Stimulated activated CD4-positive, alpha-beta T cell treated with anti-CD3 and anti-CD28 coated beads, TNF-alpha, amount 100 ng/mL, for 48 hours (primary cell): ENCODE data around the gene TSPAN12.
"Not testable (repeated sequence)": the region's sequence is repeated elsewhere in the genome, so short reads cannot be mapped to it uniquely, and the experiment has no call there.

Experiments
- DNase-seq, 3 donors: peaks; one replicate each; pipeline ENCODE4 v3.0.0-alpha.2; 2020; ENCODE audit warnings: low read depth in 3 of 3

The TSPAN12 gene, protein sequence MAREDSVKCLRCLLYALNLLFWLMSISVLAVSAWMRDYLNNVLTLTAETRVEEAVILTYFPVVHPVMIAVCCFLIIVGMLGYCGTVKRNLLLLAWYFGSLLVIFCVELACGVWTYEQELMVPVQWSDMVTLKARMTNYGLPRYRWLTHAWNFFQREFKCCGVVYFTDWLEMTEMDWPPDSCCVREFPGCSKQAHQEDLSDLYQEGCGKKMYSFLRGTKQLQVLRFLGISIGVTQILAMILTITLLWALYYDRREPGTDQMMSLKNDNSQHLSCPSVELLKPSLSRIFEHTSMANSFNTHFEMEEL

DNA sequence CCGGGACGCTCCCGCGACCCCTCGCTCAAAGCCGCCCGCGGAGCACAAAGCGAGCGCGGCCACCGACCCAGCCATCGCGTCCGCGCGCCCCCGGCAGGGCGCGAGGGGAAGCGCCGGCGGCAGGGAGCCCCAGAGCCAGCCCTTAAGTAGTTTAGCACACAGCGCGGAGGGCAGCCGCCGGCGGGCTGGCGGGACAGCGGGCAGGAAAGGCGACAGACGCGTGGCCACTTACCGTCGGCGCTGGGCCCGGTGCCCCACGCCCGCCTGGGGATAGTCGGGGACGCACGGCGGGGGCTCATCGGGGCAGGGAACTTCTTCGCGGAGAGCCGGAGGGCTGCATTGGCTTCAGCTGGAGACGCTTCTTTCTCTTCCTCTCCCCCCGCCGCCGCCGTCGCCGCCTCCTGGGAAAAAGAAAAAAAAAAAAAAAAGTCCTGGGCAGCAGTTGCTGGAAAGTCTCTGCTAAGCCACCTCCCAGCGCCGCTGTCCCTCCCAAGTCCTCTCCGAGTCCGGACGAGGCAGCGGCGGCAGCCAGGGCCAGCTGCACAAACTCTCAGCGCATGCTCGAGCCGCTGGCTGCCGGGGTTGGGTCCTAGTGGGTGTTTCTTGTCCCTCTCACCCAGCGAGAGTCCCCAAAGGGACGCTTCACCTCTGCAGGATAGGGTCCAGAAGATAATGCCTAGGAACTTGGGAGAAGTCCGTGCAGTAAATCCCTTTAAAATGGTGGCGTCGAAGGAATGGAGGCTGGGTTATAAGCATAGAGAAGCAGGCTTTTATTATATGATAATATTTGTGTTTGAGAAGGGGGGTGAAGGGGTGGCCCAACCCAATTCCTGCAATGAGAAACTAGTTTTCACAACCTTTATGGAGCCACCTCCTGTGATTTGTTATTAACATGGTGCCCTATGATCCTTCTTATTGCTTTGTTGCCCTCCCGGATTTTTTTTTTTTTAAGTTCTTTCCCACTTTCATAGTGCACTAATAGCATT lies at the start of gene TSPAN12:
TSS of gene TSPAN12 (minus strand) at position 557 of the 986 bp plus-strand sequence. CDS start 1,381 bp downstream, outside the sequence.
- DNase-seq = peak in 2 of 3 donors; percentile 9 to 38

DNA sequence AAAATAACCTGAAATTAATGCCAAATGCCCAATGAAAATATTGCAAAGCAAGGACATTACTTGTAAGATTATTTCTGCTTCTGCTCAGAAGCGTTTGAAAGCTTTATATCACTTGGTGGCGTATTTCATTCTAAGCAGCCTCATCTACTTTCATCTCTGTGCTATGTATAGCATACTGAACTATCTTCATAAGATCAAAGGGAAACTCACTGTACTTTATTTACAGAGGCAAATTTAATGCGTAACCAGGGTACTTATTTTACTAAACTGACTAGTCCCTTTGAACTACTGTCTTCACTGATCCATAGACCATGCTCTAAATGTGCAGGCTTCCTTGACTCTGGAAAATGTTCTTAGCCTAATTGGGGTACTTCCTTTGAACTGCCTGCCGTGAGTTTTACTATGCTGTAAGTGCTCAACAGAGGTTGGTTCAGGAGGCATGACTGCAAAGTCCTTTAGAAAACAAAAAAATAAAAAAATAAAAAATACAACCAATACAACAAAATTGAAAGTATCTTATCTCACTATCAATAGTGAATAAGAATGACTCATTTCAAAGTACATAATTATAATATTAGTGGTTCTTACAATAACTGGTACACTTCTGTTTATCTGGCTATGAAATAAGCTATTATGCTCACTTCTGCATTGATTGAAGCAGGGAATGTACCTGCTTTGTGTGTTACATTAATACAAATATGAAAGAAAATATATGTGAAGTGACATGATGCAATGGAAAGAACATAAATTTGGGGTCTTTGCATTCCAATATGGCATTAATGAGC lies 41.0 kb upstream of the TSPAN12 start:
- no peak for DNase-seq

DNA sequence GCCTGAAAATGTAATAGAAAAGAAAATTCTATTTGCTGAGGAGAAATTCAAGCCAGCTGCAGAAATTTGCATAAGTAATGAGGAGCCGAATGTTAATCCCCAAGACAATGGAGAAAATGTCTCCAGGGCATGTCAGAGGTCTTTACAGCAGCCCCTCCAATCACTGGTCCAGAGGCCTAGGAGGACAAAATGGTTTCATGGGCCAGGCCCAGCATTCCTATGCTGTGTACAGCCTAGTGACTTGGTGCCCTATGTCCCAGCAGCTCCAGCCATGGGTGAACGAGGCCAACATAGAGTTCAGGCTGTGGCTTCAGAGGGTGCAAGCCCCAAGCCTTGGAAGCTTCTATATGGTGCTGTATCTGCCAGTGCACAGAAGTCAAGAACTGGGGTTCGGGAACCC lies 37.3 kb upstream of the TSPAN12 start:
- not testable (repeated sequence) for DNase-seq

DNA sequence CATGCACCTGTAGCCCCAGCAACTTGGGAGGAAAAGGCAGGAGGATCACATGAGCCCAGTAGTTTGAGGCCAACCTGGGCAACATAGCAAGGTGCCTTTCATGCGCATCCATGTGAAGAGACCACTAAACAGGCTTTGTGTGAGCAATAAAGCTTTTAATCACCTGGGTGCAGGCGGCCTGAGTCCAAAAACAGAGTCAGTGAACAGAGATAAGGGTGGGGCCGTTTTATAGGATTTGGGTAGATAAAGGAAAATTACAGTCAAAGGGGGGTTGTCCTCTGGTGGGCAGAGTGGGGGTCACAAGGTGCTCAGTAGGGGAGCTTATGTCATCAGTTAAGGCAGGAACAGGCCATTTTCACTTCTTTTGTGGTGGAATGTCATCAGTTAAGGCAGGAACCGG lies 27.7 kb upstream of the TSPAN12 start:
- DNase-seq = not testable (repeated sequence)

DNA sequence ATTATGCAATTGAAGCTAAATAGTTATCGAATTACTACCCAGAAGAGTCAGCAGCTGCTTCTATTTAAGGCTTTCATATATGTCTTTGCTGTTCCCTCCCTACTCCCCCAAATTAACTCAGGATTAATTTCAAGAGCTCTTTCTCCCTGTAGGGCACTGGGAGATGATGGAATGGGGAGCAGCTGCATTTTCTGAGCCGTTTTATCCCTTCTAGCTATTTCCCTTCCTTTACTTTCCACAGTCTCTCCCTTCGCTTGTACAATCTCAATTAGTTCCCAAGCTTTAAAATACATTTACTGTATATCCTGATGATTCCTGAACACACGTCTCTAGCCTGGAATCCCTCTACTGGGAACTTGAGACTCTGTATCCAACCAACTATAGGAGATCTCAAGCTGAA lies 19.8 kb upstream of the TSPAN12 start:
- DNase-seq = no peak

DNA sequence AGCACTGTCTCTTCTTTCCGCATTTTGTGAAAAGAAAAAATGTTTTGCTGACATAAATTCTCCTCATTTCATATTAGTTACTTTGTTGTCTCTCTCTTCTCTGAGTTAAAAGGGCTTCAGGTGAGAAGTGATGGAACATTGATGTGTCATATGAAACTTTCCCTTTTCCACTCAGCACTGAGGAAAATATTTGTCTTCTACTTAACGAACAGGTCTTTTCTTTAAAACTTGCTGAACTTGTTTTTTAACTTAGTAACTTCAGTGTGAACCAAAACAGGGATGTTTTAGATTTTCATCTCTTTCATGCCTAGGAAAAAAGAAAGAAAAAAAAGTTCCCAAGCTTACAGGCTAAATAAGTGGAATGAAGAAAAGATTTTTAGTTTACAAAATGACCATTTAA lies 19.0 kb upstream of the TSPAN12 start:
- DNase-seq = no peak

DNA sequence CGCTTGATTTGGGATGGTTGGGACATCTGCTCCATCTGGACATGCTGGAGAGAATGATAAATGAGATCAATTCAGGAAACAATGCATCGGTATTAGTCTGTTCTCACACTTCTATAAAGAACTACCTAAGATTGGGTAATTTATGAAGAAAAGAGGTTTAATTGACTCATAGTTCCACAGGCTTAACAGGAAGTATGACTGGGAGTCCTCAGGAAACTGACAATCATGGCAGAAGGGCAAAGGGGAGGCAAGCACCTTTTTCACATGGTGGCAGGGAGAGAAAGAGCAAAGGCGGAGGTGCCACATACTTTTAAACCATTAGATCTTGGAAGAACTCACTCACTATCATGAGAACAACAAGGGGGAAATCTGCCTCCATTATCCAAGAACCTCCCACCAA lies 16.8 kb upstream of the TSPAN12 start:
- no peak for DNase-seq

DNA sequence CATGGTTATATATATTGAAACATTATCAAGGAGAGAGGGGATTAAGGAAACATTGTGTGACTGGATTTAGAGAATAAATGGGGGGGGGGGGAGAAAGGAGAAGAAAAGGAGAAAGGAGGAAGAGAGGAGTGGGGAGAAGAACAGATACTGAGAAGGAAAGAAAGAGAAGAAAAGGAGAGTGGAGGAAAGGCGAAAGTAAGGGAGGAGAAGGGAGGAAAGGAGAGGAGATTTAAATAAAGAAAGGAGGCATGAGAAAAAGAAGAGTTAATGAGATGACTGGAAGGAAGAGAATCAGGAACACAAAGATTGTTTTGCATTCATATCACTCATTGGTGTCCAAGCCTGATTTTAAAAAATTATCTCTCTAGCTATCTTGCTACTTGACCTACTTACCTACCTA lies 16.1 kb upstream of the TSPAN12 start:
- DNase-seq = no peak

DNA sequence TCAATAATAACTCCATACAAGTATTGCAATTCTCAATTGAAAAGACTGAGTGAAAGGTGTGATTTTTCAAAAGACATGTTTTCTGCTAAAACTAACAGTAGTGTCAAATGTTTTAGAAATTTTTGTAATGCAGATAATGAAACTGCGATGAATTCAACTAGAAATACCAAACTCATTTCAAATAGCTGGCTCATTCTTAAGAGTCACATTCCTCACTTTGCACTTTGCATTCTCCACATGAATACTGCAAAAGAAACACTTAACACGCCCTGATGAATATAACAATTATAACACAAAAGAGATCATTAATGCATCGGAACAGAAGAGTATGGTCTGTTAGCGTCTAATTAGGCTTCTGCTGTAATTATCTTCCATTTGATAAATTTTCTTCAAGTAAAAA lies 15.5 kb upstream of the TSPAN12 start:
- DNase-seq = no peak

DNA sequence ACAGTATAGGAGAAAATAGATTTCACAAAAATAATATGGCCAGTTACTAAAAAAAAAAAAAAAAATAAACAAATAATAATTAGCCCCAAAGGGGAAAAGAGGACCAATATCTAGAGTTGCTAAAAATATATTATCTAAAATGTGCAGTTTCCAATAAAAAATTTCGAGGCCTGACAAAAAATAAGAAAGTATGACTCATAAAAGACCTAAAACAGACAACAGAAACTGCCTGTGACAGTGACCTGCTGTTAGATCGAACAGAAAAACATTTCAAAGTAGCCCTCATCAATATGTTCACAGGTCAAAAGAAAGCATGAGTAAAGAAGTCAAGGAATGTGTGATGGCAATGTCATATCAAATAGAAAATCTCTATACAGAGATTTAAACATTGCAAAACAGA lies 11.8 kb upstream of the TSPAN12 start:
- no peak for DNase-seq

DNA sequence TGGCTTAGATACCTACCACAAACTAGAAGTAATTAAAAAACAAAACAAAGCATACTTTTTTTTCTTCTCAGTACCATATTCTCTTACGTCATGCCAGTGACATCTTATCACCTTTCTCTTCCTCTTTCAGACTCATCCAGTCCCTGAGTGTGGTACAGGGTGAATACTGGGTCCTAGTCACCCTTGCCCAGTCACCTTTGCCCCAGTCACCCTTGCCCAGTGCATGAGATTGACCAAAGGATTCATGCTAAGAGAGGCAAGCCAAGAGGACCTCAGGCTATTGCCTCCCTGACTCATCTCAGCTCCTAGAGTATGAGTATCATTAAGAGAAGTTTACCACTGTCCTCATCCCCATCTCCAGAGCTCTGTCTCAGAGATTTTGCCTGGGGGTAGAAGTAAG lies 10.0 kb upstream of the TSPAN12 start:
- no peak for DNase-seq

DNA sequence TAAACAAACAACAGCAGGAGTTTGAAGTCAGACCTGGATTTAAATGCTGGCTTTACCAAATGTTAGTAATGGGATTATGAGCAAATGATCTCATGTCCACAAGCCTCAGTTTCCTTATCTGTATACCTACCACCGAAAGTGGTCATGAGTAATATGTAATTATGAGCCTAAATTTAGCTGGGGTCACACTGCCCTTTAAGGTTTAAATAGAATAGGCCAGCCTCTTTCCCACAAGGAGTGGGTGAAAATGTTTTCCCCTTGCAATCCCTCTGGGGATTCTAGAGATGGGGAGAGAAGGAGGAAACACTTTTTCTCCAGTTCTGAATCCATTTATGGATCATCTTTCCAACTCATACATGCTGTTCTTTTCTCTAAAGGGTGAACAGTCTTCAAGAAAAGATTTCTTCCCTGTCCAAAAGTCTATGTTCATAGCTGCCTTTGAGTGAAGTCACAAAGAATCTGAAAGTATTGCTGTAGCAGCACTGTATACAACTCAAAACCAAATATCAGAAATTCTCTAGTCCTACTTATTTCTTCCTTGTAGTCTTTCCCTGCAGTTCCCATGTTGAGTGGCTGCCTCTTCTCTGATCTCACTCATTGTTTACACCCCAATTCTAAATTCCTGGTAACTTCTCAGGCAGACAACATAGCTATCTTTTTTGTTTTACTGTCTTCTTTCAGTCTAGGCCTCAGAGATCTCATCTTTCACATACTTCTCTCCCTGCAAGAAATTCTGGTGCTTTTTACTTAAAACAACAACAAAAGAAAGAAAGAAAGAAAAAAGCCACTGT lies 7.4 kb upstream of the TSPAN12 start:
- DNase-seq = no peak

DNA sequence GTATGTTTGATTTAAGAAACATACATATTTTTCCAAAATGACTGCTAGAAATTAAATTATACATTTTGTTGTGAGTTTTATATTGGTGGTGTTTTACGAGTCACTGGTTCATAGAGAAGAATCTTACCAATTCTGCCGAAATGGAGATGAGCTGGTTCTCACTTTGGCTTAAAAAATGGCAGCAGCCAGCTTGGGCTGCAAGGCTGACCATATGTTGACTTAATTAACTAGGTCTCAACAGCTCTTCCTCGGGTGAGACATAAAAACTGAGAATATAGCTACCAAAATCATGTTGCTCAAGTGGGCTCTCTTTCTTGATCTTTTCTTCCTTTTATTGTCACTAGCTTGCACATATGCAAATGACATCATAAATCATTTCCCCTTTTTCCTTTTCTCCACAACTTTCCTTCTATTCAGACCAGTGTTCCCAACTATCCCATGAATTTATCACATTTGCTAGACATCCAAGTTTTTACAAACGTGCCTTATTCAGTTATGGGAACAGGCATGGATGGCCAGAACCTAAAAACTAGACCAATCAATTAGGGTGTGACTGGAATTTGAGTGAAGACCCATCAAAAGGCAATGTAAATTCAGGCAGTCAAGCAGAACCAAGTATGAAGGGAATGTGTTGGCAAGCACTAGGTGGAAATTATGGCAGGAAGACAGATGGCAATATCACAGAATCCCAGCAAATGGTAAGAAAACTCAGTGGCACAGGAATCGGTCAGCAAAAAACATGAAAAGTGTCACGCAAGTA lies 6.4 kb upstream of the TSPAN12 start:
- DNase-seq = no peak

DNA sequence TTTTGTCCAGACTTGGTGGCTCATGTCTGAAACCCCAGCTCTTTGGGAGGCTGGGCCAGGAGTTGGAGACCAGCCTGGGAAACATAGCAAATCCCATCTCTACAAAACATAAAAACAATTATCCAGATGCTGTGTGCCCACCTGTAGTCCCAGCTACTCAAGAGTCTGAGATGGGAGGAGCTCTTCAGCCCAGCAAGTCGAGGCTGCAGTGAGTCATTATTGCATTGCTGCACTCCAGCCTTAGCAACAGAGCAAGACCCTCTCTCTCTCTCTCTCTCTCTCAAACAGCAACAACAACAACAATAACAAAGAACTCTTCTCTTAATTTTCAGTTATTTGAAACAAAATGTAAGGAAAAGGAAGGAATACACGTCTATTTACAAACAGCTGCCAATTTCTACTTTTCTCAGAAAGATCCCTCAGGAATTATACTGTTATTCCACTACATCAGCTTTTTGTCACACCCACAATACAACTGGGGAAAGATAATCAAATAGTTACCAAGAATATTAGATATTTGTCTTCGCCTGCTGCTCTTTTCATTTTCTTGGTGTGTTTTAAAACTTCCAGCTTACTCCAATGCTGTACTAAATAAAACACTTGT lies 5.1 kb upstream of the TSPAN12 start:
- DNase-seq = no peak

DNA sequence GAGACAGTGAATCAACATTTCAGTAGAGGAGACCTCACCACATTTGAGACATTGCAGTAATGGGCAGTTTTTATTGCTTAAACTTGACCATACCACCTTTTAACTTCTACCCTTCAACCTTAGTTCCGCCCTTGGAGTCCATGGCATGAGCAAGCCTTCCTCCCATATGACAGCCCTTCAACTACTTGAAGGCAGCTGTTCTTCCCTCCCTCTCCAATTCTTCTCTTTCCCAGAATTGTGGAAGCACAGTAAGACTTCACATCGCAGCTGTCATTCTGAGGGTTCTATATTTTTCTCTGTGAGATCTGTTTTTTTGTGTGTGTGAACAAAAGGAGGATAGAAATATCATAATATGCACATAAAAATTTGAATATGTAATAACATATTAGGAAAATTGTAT lies 2.2 kb upstream of the TSPAN12 start:
- no peak for DNase-seq

DNA sequence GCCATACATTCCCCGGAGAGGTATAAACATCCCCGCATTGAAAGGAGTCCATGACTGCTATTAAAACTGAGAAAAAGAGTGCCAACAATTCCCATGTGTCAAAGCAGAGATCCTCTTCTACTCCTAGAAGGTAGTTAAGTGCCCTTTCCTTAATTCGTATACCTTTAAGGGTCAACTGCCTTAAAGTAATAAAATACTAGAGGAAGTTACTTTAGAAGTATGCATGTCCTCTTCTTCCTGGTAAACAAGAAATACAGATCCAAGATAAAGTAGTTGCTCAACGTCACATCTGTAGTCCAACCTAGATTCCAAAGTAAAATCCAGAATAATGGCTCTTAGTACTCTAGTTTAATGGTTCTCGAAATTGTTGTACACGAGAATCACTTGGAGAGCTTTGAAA lies 1.5 kb upstream of the TSPAN12 start:
- no peak for DNase-seq

DNA sequence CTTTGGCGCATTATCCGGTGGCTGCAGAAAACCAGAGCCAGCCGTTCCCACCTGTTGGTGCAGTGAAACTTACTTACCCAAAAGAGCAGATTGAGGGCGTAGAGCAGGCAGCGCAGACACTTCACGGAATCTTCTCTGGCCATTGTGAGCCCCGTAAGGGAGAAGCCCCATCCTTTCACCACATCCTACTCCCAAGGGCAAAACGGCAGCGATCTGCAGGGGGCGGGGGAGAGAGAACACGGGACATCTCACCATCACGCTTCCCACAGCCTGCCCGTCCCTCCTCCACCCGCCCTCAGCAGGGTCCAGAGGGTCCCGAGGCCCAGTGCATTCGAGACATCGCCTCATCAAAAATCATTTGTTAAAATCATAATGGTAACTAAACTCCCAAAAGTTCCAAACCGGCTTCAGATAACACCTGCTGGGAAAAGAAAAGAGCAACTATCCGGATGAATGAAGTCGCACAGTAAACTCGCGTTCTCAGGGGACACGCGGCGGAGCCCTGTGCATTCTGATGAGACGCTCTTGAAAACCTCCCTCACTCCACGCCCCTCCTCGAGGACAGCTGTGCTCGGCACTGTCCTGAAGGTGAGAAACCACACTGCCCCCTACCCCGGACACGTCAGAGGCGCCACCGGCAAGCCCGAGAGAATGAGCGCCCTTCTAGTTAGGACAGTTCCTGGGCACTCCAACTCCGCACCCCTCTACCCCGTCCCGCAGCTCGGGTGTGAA lies 1.2 kb downstream of the TSPAN12 start:
- peak in 1 of 3 donors; percentile 18 for DNase-seq

DNA sequence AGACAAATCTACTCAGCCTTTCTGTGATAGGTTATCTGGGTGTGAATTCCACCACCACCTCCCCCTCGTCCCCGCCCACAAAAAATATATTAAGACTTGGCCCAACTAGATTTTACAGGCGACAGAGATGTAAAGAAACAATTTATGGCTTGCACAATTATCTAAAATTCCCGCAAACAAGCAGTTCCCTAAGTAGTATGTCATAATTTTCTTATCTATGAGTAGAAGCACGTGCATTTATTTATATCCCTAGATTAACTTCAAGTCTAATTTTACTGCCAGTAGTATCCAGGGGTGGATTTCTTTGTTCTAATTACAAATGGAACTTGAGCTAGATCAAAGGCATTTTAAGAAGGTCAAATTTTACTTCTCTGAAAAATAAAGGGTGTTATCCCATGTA lies 1.7 kb downstream of the TSPAN12 start:
- no peak for DNase-seq

DNA sequence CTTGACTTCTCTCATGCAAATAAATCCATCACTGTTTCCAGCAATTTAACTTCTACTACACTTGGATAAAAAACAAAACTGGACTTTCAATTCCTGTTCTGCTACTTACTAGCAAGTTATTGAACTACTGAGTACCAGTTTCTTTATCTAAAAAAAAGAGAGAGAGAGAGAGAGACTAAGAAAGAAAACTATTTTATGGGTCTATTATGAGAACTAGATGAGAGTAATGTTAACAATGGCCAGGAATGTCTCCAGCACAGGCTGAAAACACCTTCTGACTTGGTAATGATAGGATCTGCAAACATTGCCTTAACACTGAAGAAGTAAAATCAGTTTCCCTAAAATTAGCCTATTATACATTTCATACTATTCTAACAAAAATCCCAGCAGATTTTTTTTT lies 5.2 kb downstream of the TSPAN12 start:
- no peak for DNase-seq
